Chondrocyte (in vitro differentiated cells): ENCODE measurements around the gene SMAD9. TPM values are rescaled to one million over a fixed set of nuclear protein-coding genes. Genes with fewer than 3 reads are reported as not detected.

ENCODE experiments used
- DNase-seq: peaks from one replicate; pipeline ENCODE4 v3.0.0; 2021; ENCODE audit warnings: mixed read lengths, low spot score
- H3K27ac Mint-ChIP-seq: one replicate; pipeline ENCODE4 v1.8.0; 2021; ENCODE audit warnings: mild to moderate bottlenecking, moderate library complexity, mixed read lengths; ENCODE audit not compliant: unreplicated experiment
- H3K27me3 Mint-ChIP-seq: 2 replicates; pipeline ENCODE4 v1.8.0; 2021; ENCODE audit warnings: low read depth, mixed read lengths
- H3K36me3 Mint-ChIP-seq: 2 replicates; pipeline ENCODE4 v1.8.0; 2021; ENCODE audit warnings: low read depth, mixed read lengths
- H3K4me1 Mint-ChIP-seq: 2 replicates; pipeline ENCODE4 v1.8.0; 2021; ENCODE audit warnings: low read depth, mild to moderate bottlenecking, mixed read lengths
- H3K4me3 Mint-ChIP-seq: one replicate; pipeline ENCODE4 v1.8.0; 2021; ENCODE audit warnings: mild to moderate bottlenecking, moderate library complexity, mixed read lengths; ENCODE audit not compliant: unreplicated experiment
- H3K9me3 Mint-ChIP-seq: 2 replicates; pipeline ENCODE4 v1.8.0; 2021; ENCODE audit warnings: low read depth, mixed read lengths
- total RNA-seq: library from RNA; stranded (reverse); gene quantifications from 3 replicates; pipeline ENCODE4 v1.2.1, GENCODE V29; 2021
- TF ChIP-seq, protein P1 (sequence below): fragments of 200-600 bp; sonication (generic); IDR thresholded peaks from 2 replicates; pipeline ENCODE4 v1.5.0; 2021; ENCODE audit warnings: antibody characterized with exemption, mild to moderate bottlenecking, moderate library complexity

The SMAD9 gene
- total RNA-seq, 1 donor from 2014 or later, result 8.9 TPM

DNA sequence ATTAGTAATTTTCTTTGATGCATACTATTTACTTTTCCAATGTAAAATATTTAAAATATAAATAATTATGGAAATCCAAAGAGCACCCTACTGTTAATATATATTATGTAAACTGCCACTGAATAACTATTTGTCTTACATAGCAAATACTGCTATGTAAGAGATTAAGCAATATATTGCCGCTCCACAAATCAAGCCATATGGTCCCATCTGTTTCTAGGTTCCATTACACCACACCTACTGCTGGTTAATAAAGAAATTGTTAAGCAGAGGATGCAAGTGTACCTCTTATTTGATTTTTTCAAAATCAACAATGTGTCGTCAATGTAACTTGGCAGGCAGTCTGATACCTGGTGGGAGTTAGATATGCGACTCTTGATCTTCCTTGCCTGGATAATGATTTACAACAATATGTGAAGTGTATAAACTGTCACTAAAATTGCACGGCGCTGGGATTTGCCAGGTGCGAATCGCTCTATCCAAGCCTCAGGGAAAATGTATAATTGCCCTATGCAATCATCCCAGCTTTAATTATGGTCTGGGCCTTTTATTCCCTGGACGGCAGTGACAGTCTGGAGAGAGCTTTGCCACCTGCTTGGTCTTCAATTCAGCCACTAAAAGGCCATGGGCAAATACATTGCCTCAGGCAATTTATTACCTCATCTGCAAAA is 16.0 kb downstream of the SMAD9 start:
- H3K27ac Mint-ChIP-seq, result no peak overlapping the region
- H3K9me3 Mint-ChIP-seq, result peaks cover 5% of the 10 kb centered on the region
- TF ChIP-seq, protein P1, sequence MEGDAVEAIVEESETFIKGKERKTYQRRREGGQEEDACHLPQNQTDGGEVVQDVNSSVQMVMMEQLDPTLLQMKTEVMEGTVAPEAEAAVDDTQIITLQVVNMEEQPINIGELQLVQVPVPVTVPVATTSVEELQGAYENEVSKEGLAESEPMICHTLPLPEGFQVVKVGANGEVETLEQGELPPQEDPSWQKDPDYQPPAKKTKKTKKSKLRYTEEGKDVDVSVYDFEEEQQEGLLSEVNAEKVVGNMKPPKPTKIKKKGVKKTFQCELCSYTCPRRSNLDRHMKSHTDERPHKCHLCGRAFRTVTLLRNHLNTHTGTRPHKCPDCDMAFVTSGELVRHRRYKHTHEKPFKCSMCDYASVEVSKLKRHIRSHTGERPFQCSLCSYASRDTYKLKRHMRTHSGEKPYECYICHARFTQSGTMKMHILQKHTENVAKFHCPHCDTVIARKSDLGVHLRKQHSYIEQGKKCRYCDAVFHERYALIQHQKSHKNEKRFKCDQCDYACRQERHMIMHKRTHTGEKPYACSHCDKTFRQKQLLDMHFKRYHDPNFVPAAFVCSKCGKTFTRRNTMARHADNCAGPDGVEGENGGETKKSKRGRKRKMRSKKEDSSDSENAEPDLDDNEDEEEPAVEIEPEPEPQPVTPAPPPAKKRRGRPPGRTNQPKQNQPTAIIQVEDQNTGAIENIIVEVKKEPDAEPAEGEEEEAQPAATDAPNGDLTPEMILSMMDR, result no peak
- no peaks in the 10 kb centered on the region for H3K27me3 Mint-ChIP-seq
- peaks cover 3% of the 10 kb centered on the region for H3K36me3 Mint-ChIP-seq
- no peak for DNase-seq
- no peak overlapping the region for H3K4me3 Mint-ChIP-seq
- no peaks in the 10 kb centered on the region for H3K4me1 Mint-ChIP-seq

DNA sequence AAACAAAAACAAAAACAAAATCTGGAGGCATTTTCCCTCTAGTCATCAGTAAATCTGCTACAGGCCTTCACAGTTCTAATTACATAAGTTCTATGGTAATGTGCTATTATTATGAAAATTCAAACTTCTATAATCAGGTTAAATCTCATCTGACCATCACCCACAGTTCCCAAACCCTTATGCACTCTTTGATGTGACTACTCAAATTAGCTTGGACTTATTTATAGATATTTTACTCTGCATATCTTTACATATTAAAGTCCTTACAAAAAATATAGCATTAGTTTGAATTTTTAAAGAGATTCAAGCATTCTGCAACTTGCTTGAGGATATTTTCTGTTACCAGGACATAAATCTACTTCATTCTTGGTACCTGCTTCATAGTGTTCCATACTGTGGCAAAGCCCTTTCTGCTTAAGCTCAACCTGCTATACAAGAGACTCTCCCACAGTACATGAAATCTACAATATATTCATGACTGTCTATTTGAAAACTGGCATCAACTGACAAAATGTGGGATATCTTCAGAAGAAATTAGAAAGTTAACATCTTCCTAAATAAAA is 22.9 kb downstream of the SMAD9 start:
- H3K4me3 Mint-ChIP-seq, result no peak overlapping the region
- no peak overlapping the region for H3K27ac Mint-ChIP-seq
- H3K9me3 Mint-ChIP-seq, result peaks cover 10% of the 10 kb centered on the region
- DNase-seq, result no peak
- TF ChIP-seq, protein P1, result no peak
- H3K27me3 Mint-ChIP-seq, result no peaks in the 10 kb centered on the region
- H3K36me3 Mint-ChIP-seq, result peaks cover 1% of the 10 kb centered on the region
- peaks cover 7% of the 10 kb centered on the region for H3K4me1 Mint-ChIP-seq

DNA sequence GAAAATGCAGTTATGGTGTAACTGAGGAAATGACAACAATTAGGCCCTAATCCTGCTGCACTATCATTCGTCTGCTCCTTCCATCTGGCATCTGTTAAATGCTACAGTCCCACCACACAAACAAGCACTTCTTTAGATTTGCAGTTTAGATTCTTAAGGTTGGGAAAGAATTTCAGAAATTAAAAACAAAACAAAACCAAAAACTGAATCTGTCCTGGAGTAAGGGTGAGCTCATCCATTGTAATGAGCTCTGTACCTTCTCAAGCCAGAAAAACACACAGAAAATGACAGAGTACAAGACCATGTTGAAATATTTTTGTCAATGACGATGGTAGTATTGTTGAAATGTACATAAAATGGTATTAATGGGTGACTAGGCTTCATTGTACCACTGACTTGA is 28.3 kb downstream of the SMAD9 start:
- Mint-ChIP-seq H3K9me3 (no peaks in the 10 kb centered on the region), H3K27ac (no peak overlapping the region), H3K27me3 (no peaks in the 10 kb centered on the region), H3K36me3 (no peaks in the 10 kb centered on the region), H3K4me1 (peaks cover 18% of the 10 kb centered on the region), H3K4me3 (no peak overlapping the region)
- TF ChIP-seq, protein P1, result no peak
- DNase-seq, result no peak

DNA sequence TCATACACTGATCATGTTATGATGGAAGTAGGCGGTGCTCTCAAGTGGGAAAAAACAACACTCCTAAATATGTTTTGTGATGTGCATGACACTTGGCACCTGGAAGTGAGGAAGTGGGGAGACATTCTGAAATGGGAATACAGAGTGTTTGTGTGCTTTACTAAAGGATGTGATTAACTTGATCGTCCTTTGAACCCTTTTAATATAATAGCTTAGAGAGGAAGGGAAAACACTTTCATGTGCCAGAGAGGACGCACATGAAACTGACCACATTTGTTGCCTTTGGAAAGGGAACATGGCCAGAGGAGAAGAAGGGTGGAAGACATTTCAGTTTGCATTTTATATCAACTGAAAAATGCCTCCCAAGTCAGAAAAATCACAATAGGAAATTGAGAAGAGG is 31.4 kb downstream of the SMAD9 start:
- peaks cover 20% of the 10 kb centered on the region for H3K4me1 Mint-ChIP-seq
- H3K9me3 Mint-ChIP-seq, result no peaks in the 10 kb centered on the region
- no peak for DNase-seq
- no peak overlapping the region for H3K4me3 Mint-ChIP-seq
- H3K27me3 Mint-ChIP-seq, result no peaks in the 10 kb centered on the region
- H3K27ac Mint-ChIP-seq, result no peak overlapping the region
- TF ChIP-seq, protein P1, result no peak
- H3K36me3 Mint-ChIP-seq, result peaks cover 3% of the 10 kb centered on the region

DNA sequence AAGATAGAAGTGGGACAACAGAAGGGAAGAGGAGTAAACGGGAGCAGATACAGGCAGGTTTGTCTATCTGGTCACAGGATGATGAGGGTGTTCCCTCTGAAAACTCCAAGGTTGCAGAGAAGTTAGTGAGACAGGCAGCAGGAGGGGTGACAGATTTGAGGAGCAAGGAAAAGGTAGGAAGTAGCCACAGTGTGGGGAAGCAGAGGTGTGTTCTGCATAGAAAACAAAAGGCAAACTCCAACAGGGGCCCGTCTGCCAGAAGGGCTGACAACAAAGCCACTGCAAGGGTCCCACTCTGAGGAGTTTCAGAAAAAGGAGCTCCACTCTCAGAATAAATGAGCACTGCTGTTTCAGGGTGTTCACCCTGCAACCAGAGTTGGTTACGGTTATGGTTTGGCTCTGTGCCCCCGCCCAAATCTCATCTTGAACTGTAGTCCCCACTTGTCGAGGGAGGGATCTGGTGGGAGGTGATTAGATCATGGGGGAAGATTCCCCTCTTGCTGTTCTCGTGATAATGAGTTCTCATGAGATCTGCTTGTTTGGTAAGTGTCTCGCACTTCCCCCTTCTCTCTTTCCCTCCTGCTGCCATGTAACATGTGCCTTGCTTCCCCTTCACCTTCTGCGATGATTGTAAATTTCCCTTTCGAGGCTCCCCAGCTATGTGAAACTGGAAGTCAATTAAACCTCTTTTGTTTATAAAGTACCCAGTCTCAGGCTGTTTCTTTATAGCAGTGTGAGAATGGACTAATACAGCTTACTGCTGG is 32.1 kb downstream of the SMAD9 start:
- DNase-seq, result no peak
- Mint-ChIP-seq H3K4me1 (peaks cover 20% of the 10 kb centered on the region), H3K4me3 (no peak overlapping the region), H3K9me3 (no peaks in the 10 kb centered on the region), H3K27me3 (no peaks in the 10 kb centered on the region), H3K27ac (no peak overlapping the region), H3K36me3 (peaks cover 3% of the 10 kb centered on the region)
- TF ChIP-seq, protein P1, result no peak
